Measurements from ENCODE around the gene PDLIM1.

- TF ChIP-seq SUZ12 (IDR thresholded peaks at IDR 0.05; ENCODE audit: extremely low read depth, insufficient read depth, insufficient read length): no peak
- TF ChIP-seq YY1 (IDR thresholded peaks at IDR 0.05; ENCODE audit: insufficient read depth, insufficient read length): no peak
- no peak for TF ChIP-seq ZNF274 (IDR thresholded peaks at IDR 0.05; ENCODE audit: low read depth, low read length)
These were observed 41.3 kb downstream of the PDLIM1 start for GRCh38 chr10:95249467-95249866.

Measured in NT2/D1 (cell line).